Transverse colon (tissue), 4 donors: ENCODE measurements around the gene C16orf96. TPM values are rescaled to one million over a fixed set of nuclear protein-coding genes. Genes with fewer than 3 reads are reported as not detected.
A peak's percentile ranks its signal among the peaks of the same experiment; 100 is the strongest.

Experiments
- DNase-seq: peaks from one replicate; pipeline ENCODE4 v3.0.0-alpha.2; 2019
- H3K27ac ChIP-seq, 4 donors: fragments of 200-600 bp; sonication (generic); 2 replicates each; pipeline ENCODE4 v1.5.1; 2016 to 2018; ENCODE audit warnings: inconsistent platforms in 4 of 4
- H3K27me3 ChIP-seq: fragments of 200-600 bp; sonication (generic); 2 replicates; pipeline ENCODE4 v1.5.1; 2017; ENCODE audit warnings: inconsistent platforms
- H3K36me3 ChIP-seq, 4 donors: fragments of 200-600 bp; sonication (generic); 2 replicates each; pipeline ENCODE4 v1.5.1; 2017 to 2019; ENCODE audit warnings: inconsistent platforms in 4 of 4
- H3K4me1 ChIP-seq, 4 donors: fragments of 200-600 bp; sonication (generic); 2 replicates each; pipeline ENCODE4 v1.5.1; 2017 to 2020; ENCODE audit warnings: inconsistent platforms in 4 of 4
- H3K4me3 ChIP-seq, 4 donors: fragments of 200-600 bp; sonication (generic); 1 replicate in 1 of 4; 2 replicates in 3 of 4; pipeline versions ENCODE4 v1.5.1 to v1.6.1; 2017 to 2019; ENCODE audit warnings: inconsistent platforms in 4 of 4
- H3K9me3 ChIP-seq, 2 donors: fragments of 200-600 bp; sonication (generic); 2 replicates each; pipeline ENCODE4 v1.5.1; 2017 to 2019; ENCODE audit warnings: inconsistent platforms in 2 of 2
- EP300 ChIP-seq: sonication (generic); formaldehyde crosslinking; IDR thresholded peaks from one replicate; pipeline ENCODE4 v1.6.1; 2017; ENCODE audit warnings: antibody characterized with exemption, low read depth
- POLR2A ChIP-seq: fragments of 450-650 bp; IDR thresholded peaks from one replicate; pipeline ENCODE4 v1.6.1; 2016; ENCODE audit warnings: antibody characterized with exemption, mild to moderate bottlenecking, moderate library complexity
- POLR2AphosphoS5 ChIP-seq, 3 donors: sonication (generic); formaldehyde crosslinking; IDR thresholded peaks; one replicate each; pipeline ENCODE4 v1.6.1; 2016; ENCODE audit warnings: antibody characterized with exemption in 3 of 3
- WGBS, 2 donors: methylation state at CpG; one replicate each; pipeline ENCODE4 v1.1.5; 2018; ENCODE audit warnings: low coverage in 1 of 2; 5-methylcytosine and 5-hydroxymethylcytosine counted together
- in situ Hi-C, 4 donors: fragments of 200-750 bp; cut with MboI; loops; one replicate each; pipeline versions ENCODE4 v1.15.0 to v1.15.1; 2017; ENCODE audit warnings: low sequenced_read_pairs in 3 of 4, low pct_ligation_motif_present in 1 of 4, low pct_unique_long_range_greater_than_20kb in 1 of 4
- intact Hi-C: fragments of 100-400 bp; cut with DNase I; formaldehyde crosslinking; loops from one replicate; pipeline ENCODE4 v1.15.1; 2023; ENCODE audit warnings: low total_unique reads
- total RNA-seq, 4 donors: library from RNA; depleted of rRNA; stranded (reverse); fragments of >200 nt; gene quantifications; one replicate each; pipeline ENCODE4 v1.1.0, GENCODE V29; 2016
- TF ChIP-seq, protein P1 (sequence below), 5 experiments: fragments of 200-600 bp in 3 of 5; fragments of 450-650 bp in 2 of 5; sonication (generic) in 3 of 5; IDR thresholded peaks; 1 replicate in 2 of 5; 2 replicates in 3 of 5; pipeline ENCODE4 v1.5.1; 2016 to 2017; ENCODE audit warnings: antibody characterized with exemption in 5 of 5, inconsistent platforms in 3 of 5, mild to moderate bottlenecking in 2 of 5, moderate library complexity in 1 of 5

Gene C16orf96
- total RNA-seq, 4 donors from 2014 or later: not detected

DNA sequence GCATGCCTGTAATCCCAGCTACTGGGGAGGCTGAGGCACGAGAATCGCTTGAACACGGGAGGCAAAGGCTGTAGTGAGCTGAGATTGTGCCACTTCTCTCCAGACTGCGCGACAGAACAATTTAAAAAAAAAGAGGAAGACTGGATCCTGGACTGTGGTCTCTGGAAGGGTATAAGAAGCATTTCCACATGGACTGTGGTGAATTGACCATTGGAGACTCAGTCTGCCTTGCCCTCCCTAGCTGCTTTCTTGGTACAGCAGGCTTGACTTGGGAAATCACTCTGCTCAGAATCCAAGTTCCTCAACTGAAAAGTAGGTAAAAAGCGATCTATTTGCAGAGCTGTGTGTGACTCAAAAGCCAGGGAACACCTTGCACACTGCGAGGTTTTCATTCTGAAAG is 67.5 kb downstream of the C16orf96 start:
- no peaks in the 10 kb centered on the region for H3K9me3 ChIP-seq
- no peaks in the 10 kb centered on the region for H3K36me3 ChIP-seq
- WGBS, 2 donors: 86% methylated on average over 7 of the region's 7 CpGs; no CpG with 5 or more reads in 1 of the 2 donors
- H3K27ac ChIP-seq: peak overlapping the region; percentile 94 to 97 (median 96)
- TF ChIP-seq, protein P1, sequence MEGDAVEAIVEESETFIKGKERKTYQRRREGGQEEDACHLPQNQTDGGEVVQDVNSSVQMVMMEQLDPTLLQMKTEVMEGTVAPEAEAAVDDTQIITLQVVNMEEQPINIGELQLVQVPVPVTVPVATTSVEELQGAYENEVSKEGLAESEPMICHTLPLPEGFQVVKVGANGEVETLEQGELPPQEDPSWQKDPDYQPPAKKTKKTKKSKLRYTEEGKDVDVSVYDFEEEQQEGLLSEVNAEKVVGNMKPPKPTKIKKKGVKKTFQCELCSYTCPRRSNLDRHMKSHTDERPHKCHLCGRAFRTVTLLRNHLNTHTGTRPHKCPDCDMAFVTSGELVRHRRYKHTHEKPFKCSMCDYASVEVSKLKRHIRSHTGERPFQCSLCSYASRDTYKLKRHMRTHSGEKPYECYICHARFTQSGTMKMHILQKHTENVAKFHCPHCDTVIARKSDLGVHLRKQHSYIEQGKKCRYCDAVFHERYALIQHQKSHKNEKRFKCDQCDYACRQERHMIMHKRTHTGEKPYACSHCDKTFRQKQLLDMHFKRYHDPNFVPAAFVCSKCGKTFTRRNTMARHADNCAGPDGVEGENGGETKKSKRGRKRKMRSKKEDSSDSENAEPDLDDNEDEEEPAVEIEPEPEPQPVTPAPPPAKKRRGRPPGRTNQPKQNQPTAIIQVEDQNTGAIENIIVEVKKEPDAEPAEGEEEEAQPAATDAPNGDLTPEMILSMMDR (IDR thresholded peaks at IDR 0.05): no peak
- TF ChIP-seq POLR2AphosphoS5 (IDR thresholded peaks at IDR 0.05): no peak
- no peak for TF ChIP-seq EP300
- peaks cover 12 to 30% (median 15%) of the 10 kb centered on the region in 4 donors for H3K4me1 ChIP-seq
- no peaks in the 10 kb centered on the region for H3K27me3 ChIP-seq
- intact Hi-C loops: no loop called here
- no peak overlapping the region for H3K4me3 ChIP-seq
- in situ Hi-C loops: no loop called here
- no peak for DNase-seq

DNA sequence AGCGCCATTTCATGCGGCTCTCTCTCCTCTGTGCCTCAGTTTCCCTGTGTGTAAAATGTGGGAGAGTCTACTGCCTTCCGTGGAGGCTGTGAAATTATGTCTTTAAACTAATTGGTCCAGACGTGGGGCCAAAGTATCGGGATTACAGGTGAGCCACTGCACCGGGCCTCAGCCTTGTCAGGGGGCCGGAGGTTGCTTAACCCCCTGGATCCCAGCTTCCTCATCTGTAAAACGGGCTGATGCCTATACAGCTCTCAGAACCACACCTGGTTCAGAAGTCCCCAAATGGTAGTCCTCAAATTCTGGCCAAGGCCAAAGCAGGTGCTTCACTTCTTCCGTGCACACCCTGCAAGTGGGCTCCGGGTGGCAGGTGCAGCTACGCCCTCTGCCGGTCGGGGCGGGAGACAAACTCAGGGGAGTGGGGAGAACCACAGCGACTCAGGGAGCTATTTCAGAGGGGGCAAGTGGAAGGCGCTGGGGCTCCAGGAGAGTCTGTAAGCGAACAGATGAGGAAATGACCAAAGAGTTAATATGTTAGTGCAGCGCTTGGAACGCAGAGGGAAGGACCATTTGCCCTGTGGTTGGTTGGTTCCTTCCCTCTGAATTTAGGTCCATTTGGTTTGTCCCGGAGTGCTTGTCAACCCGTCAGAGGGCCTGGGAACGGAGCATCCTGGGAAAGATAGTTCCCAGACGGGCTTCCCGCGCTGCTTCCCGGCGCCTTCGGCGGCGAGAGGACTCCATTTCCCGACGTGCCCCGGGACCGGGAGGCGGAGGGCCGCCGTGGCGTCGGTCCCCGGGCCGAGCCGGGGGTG is 68.1 kb downstream of the C16orf96 start, which contains the start of gene MGRN1:
TSS of gene MGRN1 (plus strand) at position 812 of the 812 bp plus-strand sequence. CDS start 135 bp downstream, outside the sequence.
- Histone ChIP-seq H3K4me3 (peak within 1 kb of the TSS; percentile 92 to 95 (median 94)), H3K36me3 (no peaks in the 10 kb centered on the region), H3K9me3 (no peaks in the 10 kb centered on the region), H3K27ac (peak within 1 kb of the TSS; percentile 94 to 97 (median 96)), H3K4me1 (peaks cover 11 to 24% (median 14%) of the 10 kb centered on the region in 4 donors), H3K27me3 (no peaks in the 10 kb centered on the region)
- in situ Hi-C loops (no loop called here), intact Hi-C loops (no loop called here)
- no peak for TF ChIP-seq POLR2A
- TF ChIP-seq, protein P1 (IDR thresholded peaks at IDR 0.05): peak; percentile 87 to 98 (median 93)
- no peak for TF ChIP-seq EP300
- TF ChIP-seq POLR2AphosphoS5 (IDR thresholded peaks at IDR 0.05): peak in 2 of 3 donors; percentile 5 to 9
- DNase-seq: peak; percentile 95
- 15% methylated on average over 21 of the region's 42 CpGs; no CpG with 5 or more reads in 1 of the 2 donors for WGBS, 2 donors

DNA sequence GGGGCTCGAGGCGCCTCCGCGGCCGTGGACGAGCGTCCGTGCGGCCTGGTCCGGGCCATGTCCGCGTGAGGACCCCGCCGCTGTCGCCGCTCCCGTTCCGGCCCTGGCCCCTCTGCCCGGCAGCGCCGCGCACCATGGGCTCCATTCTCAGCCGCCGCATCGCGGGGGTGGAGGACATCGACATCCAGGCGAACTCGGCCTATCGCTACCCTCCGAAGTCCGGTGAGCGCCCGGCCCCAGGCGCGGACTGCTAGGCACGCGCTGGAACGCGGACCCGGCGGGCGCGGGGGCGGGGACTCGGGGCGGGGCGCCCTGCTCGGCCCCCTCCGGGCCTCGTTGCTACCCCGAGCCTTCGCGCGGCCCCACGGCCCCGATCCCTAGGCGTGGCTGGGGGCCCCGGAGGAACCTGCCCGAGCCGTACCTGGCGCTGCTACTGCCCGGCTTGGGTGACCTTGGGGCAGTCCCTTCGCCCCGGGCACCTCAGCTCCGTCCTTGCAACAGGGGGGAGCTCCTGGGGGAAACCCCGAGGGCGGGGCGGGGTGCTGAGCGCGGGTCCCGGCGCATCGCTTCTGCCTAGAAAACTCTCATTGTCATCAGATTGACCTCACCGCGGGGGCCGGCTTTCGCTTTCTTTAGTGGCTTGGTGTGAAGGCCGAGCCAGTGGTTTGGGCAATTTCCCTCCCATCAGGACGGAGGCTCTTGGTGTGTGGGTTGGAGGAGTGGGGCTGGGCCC is 68.9 kb downstream of the C16orf96 start:
- Histone ChIP-seq H3K9me3 (no peaks in the 10 kb centered on the region), H3K36me3 (no peaks in the 10 kb centered on the region), H3K4me3 (peak overlapping the region; percentile 92 to 95 (median 94)), H3K27me3 (no peaks in the 10 kb centered on the region), H3K27ac (peak overlapping the region; percentile 94 to 97 (median 96)), H3K4me1 (peaks cover 11 to 23% (median 14%) of the 10 kb centered on the region in 4 donors)
- in situ Hi-C loops (no loop called here), intact Hi-C loops (no loop called here)
- peak; percentile 77 for DNase-seq
- TF ChIP-seq, protein P1 (IDR thresholded peaks at IDR 0.05): no peak
- no peak for TF ChIP-seq EP300
- peak; percentile 54 to 86 (median 84) for TF ChIP-seq POLR2AphosphoS5 (IDR thresholded peaks at IDR 0.05)
- peak; percentile 82 for TF ChIP-seq POLR2A
- 1% methylated on average over 38 of the region's 80 CpGs; no CpG with 5 or more reads in 1 of the 2 donors for WGBS, 2 donors
